GM12801 (cell line): ENCODE data around the gene ANKRD45.

Source experiments
- CTCF ChIP-seq: IDR thresholded peaks from one replicate; pipeline ENCODE4 v1.5.1; 2011; ENCODE audit warnings: control low read depth; ENCODE audit not compliant: insufficient read length; ENCODE audit errors: extremely low read depth

Gene ANKRD45

GRCh38 chr1:173627269-173627668, 42.4 kb downstream of the ANKRD45 start:
- TF ChIP-seq CTCF: no peak

GRCh38 chr1:173616859-173617258, 52.8 kb downstream of the ANKRD45 start:
- no peak for TF ChIP-seq CTCF

- no peak for TF ChIP-seq CTCF
These were observed 61.0 kb downstream of the ANKRD45 start for GRCh38 chr1:173608503-173609216.

- TF ChIP-seq CTCF: no peak
These were observed 66.5 kb downstream of the ANKRD45 start, which contains the start of gene SLC9C2 for GRCh38 chr1:173603056-173603591. TSS of gene SLC9C2 (minus strand) at chr1:173603072. CDS start at chr1:173601776, 1,296 bp downstream.

DNA sequence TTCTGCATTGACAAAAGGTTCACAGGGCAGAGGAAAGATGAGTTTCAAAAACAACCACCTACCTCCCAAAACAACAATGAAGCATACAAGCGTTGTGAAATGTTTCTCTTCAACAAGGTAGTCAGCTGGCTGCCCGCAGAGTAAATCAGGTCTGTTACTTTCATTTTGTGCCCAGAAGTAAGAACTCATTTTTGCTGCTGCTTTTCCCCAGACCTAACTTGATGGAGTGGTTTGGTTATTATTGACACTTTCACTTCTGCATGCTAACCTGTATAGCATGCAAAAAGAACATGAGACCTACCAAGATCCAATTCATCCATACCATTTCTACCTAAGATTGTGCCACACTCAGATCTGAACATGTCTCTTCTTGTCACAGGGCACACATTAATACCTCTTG, 68.1 kb downstream of the ANKRD45 start:
- TF ChIP-seq CTCF: no peak

DNA sequence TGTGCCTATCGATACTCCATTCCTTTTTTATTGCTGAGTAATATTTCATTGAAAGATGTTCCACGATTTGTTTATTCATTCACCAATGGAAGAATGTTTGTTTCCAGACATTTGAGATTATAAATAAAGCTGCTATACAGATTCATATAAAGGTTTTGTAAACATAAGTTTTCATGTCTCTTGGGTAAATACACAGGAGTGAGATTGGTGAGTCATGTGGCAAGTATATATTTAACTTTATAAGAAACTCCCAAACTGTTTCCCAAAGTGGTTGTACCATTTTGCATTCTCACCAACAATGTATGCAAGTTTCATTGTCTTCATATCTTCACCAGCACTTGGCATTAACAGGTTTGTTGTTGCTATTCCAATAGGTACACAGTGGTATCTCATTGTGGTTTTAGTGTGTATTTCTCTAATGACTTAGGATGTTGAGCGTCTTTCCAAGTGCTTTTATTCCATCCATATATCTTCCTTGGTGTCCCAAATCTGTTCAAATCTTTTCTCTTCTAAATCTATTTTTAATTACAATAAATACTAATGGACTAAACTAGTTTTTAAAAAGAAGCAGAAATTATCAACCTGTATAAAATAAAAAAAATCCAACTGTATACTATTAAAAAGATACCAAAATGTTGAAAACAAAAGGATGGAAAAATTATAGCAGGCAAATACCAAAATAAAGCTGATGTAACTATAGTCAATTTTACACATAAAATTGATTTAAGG, 73.4 kb downstream of the ANKRD45 start:
- no peak for TF ChIP-seq CTCF

DNA sequence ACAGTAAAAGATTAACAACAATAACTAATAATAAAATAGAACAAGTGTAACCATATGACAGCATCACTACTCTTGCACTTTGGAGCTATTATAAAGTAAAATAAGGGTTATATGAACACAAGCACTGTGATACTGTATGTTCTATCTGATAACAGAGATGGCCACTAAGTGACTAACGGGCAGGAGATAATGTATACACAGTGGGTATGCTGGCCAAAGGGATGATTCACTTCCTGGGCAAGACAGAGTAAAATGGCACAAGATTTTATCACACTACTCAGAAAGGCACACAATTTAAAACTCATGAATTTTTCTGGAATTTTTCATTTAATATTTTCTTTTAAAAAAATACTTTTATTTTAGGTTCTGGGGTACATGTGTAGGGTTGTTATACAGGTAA, 79.1 kb downstream of the ANKRD45 start:
- no peak for TF ChIP-seq CTCF
